Measurements from ENCODE around the gene POU2F1.

Gene POU2F1

DNA sequence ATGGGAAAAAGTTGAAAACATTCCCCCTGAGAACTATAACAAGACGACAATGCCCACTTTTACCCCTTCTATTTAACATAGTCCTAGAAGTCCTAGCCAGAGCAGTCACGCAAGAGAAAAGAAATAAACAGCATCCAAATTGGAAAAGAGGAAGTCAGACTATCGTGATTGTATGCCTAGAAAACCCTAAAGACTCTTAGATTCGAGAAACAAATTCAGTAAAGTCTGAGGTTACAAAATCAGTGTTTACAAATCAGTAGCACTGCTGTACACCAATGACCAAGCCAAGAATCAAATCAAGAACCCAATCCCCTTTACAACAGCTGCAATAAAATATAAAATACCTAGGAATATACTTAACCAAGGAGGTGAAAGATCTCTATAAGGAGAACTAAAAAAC is 72.4 kb downstream of the POU2F1 start:
- H2AFZ ChIP-seq (ENCODE audit: low read depth, low read length, severe bottlenecking) = no peak overlapping the region
- H3K9me2 ChIP-seq (replicated peaks; ENCODE audit: insufficient read depth, low read length) = no peaks in the 10 kb centered on the region
- no peaks in the 10 kb centered on the region for H3K79me2 ChIP-seq (ENCODE audit: insufficient read depth, low read length)
- H3K9ac ChIP-seq (ENCODE audit: low read length) = no peak overlapping the region
- no peak overlapping the region for H3K27ac ChIP-seq (ENCODE audit: low read depth, low read length)
- H4K20me1 ChIP-seq (ENCODE audit: low read depth, low read length) = no peaks in the 10 kb centered on the region
- H3K9me3 ChIP-seq (ENCODE audit: insufficient read depth, low read length) = no peaks in the 10 kb centered on the region
- H3K27me3 ChIP-seq (ENCODE audit: low read length) = no peaks in the 10 kb centered on the region
- H3K4me2 ChIP-seq (ENCODE audit: low read depth, low read length, poor library complexity, severe bottlenecking) = no peak overlapping the region
- TF ChIP-seq CTCF (IDR thresholded peaks at IDR 0.05; ENCODE audit: insufficient read depth, low read length, poor library complexity, severe bottlenecking) (no peak), EZH2phosphoT487 (conservative IDR thresholded peaks at IDR 0.05; ENCODE audit: low read length) (no peak)
- no peaks in the 10 kb centered on the region for H3K36me3 ChIP-seq (ENCODE audit: low read length)
- no peak overlapping the region for H3K4me3 ChIP-seq (ENCODE audit: insufficient read depth, low read length, poor library complexity, severe bottlenecking)
- no peaks in the 10 kb centered on the region for H3F3A ChIP-seq (ENCODE audit: insufficient read depth)

GRCh38 chr1:167294528-167294927 is 73.8 kb downstream of the POU2F1 start:
- Histone ChIP-seq H3K27ac (ENCODE audit: low read depth, low read length) (no peak overlapping the region), H3F3A (ENCODE audit: insufficient read depth) (no peaks in the 10 kb centered on the region), H3K27me3 (ENCODE audit: low read length) (no peaks in the 10 kb centered on the region), H3K4me2 (ENCODE audit: low read depth, low read length, poor library complexity, severe bottlenecking) (no peak overlapping the region), H3K9me3 (ENCODE audit: insufficient read depth, low read length) (no peaks in the 10 kb centered on the region), H3K4me3 (ENCODE audit: insufficient read depth, low read length, poor library complexity, severe bottlenecking) (no peak overlapping the region), H2AFZ (ENCODE audit: low read depth, low read length, severe bottlenecking) (no peak overlapping the region), H3K36me3 (ENCODE audit: low read length) (no peaks in the 10 kb centered on the region), H4K20me1 (ENCODE audit: low read depth, low read length) (no peaks in the 10 kb centered on the region), H3K79me2 (ENCODE audit: insufficient read depth, low read length) (no peaks in the 10 kb centered on the region), H3K9ac (ENCODE audit: low read length) (no peak overlapping the region), H3K9me2 (replicated peaks; ENCODE audit: insufficient read depth, low read length) (no peaks in the 10 kb centered on the region)
- TF ChIP-seq CTCF (IDR thresholded peaks at IDR 0.05; ENCODE audit: insufficient read depth, low read length, poor library complexity, severe bottlenecking) = no peak
- no peak for TF ChIP-seq EZH2phosphoT487 (conservative IDR thresholded peaks at IDR 0.05; ENCODE audit: low read length)

- Histone ChIP-seq H4K20me1 (ENCODE audit: low read depth, low read length) (no peaks in the 10 kb centered on the region), H3K4me2 (ENCODE audit: low read depth, low read length, poor library complexity, severe bottlenecking) (no peak overlapping the region), H3K27me3 (ENCODE audit: low read length) (no peaks in the 10 kb centered on the region), H3K9me2 (replicated peaks; ENCODE audit: insufficient read depth, low read length) (no peaks in the 10 kb centered on the region), H3F3A (ENCODE audit: insufficient read depth) (no peaks in the 10 kb centered on the region), H3K27ac (ENCODE audit: low read depth, low read length) (no peak overlapping the region), H3K79me2 (ENCODE audit: insufficient read depth, low read length) (no peaks in the 10 kb centered on the region), H2AFZ (ENCODE audit: low read depth, low read length, severe bottlenecking) (no peak overlapping the region), H3K9me3 (ENCODE audit: insufficient read depth, low read length) (no peaks in the 10 kb centered on the region), H3K9ac (ENCODE audit: low read length) (no peak overlapping the region), H3K36me3 (ENCODE audit: low read length) (no peaks in the 10 kb centered on the region), H3K4me3 (ENCODE audit: insufficient read depth, low read length, poor library complexity, severe bottlenecking) (no peak overlapping the region)
- TF ChIP-seq CTCF (IDR thresholded peaks at IDR 0.05; ENCODE audit: insufficient read depth, low read length, poor library complexity, severe bottlenecking) (no peak), EZH2phosphoT487 (conservative IDR thresholded peaks at IDR 0.05; ENCODE audit: low read length) (no peak)
Measured at GRCh38 chr1:167297222-167298214, 76.8 kb downstream of the POU2F1 start.

Data from SU-DHL-6 (cell line).